Glomerular visceral epithelial cell (primary cell): ENCODE measurements around the gene TP53TG3C.
"Not testable (repeated sequence)": the region's sequence is repeated elsewhere in the genome, so short reads cannot be mapped to it uniquely, and the experiment has no call there.

Experiments used
- DNase-seq: peaks from one replicate; pipeline ENCODE4 v3.0.0-alpha.2; 2016; ENCODE audit errors: extremely low spot score

The TP53TG3C gene, protein sequence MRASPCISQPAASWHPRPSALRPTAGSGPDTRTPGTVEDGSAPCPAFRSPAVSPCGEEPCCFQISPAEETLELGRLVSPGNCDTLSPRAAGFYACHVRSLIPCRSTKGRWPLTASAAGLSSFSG

DNA sequence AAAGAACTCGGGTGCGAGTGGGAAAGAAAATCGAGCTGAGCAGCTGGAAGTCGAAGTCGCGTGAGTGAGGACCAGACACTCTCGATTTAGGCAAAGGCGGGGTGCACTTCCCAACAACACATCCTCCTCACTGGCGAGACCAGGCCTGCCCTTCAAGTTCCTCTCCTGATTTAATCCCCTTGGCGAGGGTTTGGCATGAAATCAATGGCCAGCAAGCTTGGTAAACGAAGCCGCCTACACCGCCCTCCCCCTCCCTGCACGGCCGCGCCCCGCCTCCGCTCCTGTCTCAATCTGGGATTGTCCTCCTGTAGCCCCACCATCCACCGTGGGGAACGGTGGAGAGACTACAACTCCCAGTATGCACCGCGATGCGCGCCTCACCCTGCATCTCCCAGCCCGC is at the start of gene TP53TG3C:
TP53TG3C (plus strand) TSS at position 301 of the 400 bp plus-strand sequence; CDS start at position 369, 68 bp downstream.
- not testable (repeated sequence) for DNase-seq
